Measurements from ENCODE around the gene WIPF1.
A peak's percentile ranks its signal among the peaks of the same experiment; 100 is the strongest.

The WIPF1 gene

GRCh38 chr2:174590928-174591648 is 6.5 kb downstream of the WIPF1 start:
- peaks cover 0 to 4% (median 0%) of the 10 kb centered on the region in 11 experiments; a peak in 2 of 22 replicates for H3K9me3 ChIP-seq (replicated peaks in 1 of 11)
- peak overlapping the region; percentile 67 to 100 (median 92) for H3K4me2 ChIP-seq
- H3K4me1 ChIP-seq: peaks cover 61 to 78% (median 72%) of the 10 kb centered on the region in 10 experiments
- peak overlapping the region; percentile 16 to 100 (median 97); a peak in 21 of 22 replicates for H3K27ac ChIP-seq
- no peak overlapping the region for H3K9ac ChIP-seq
- no peak overlapping the region for H3K4me3 ChIP-seq
- no peaks in the 10 kb centered on the region for H3K27me3 ChIP-seq
- peaks cover 18 to 61% (median 41%) of the 10 kb centered on the region in 11 experiments for H4K20me1 ChIP-seq
- no peak for TF ChIP-seq Cebpa-rat (IDR thresholded peaks at IDR 0.05)
- H3K36me3 ChIP-seq: peaks cover 46 to 67% (median 55%) of the 10 kb centered on the region in 11 experiments

GRCh38 chr2:174590346-174590745 is 7.3 kb downstream of the WIPF1 start:
- Histone ChIP-seq H3K4me2 (peak overlapping the region; percentile 67 to 100 (median 92)), H3K4me3 (no peak overlapping the region), H3K9me3 (replicated peaks in 1 of 11) (peaks cover 0 to 4% (median 0%) of the 10 kb centered on the region in 11 experiments; a peak in 2 of 22 replicates), H3K4me1 (peaks cover 61 to 80% (median 74%) of the 10 kb centered on the region in 10 experiments), H4K20me1 (peaks cover 23 to 69% (median 49%) of the 10 kb centered on the region in 11 experiments), H3K27me3 (no peaks in the 10 kb centered on the region), H3K27ac (peak overlapping the region; percentile 16 to 100 (median 97); a peak in 20 of 22 replicates), H3K9ac (peak overlapping the region in 3 of 11 experiments; percentile 8 to 48 (median 21); a peak in 2 of 22 replicates), H3K36me3 (peaks cover 54 to 74% (median 62%) of the 10 kb centered on the region in 11 experiments)
- no peak for TF ChIP-seq Cebpa-rat (IDR thresholded peaks at IDR 0.05)

GRCh38 chr2:174589334-174589733 is 8.3 kb downstream of the WIPF1 start:
- Histone ChIP-seq H3K36me3 (peaks cover 64 to 85% (median 72%) of the 10 kb centered on the region in 11 experiments), H4K20me1 (peaks cover 23 to 79% (median 59%) of the 10 kb centered on the region in 11 experiments), H3K4me2 (peak overlapping the region; percentile 49 to 100 (median 92)), H3K4me1 (peaks cover 61 to 90% (median 74%) of the 10 kb centered on the region in 10 experiments), H3K9me3 (replicated peaks in 1 of 11) (peaks cover 0 to 4% (median 0%) of the 10 kb centered on the region in 11 experiments; a peak in 2 of 22 replicates), H3K27ac (peak overlapping the region in 10 of 11 experiments; percentile 25 to 99 (median 40); a peak in 19 of 22 replicates), H3K4me3 (no peak overlapping the region), H3K27me3 (no peaks in the 10 kb centered on the region), H3K9ac (peak overlapping the region in 4 of 11 experiments; percentile 8 to 48 (median 40); a peak in 2 of 22 replicates)
- TF ChIP-seq Cebpa-rat (IDR thresholded peaks at IDR 0.05): no peak

GRCh38 chr2:174588463-174588862 is 9.1 kb downstream of the WIPF1 start:
- H3K4me1 ChIP-seq: peaks cover 55 to 98% (median 69%) of the 10 kb centered on the region in 10 experiments
- H3K27ac ChIP-seq: peak overlapping the region in 10 of 11 experiments; percentile 25 to 99 (median 40); a peak in 18 of 22 replicates
- TF ChIP-seq Cebpa-rat (IDR thresholded peaks at IDR 0.05): no peak
- H3K9me3 ChIP-seq (replicated peaks in 1 of 11): peaks cover 0 to 4% (median 0%) of the 10 kb centered on the region in 11 experiments; a peak in 2 of 22 replicates
- H3K27me3 ChIP-seq: no peaks in the 10 kb centered on the region
- peaks cover 73 to 93% (median 81%) of the 10 kb centered on the region in 11 experiments for H3K36me3 ChIP-seq
- H3K4me3 ChIP-seq: no peak overlapping the region
- peaks cover 23 to 88% (median 68%) of the 10 kb centered on the region in 11 experiments for H4K20me1 ChIP-seq
- H3K4me2 ChIP-seq: peak overlapping the region; percentile 49 to 100 (median 92); a peak in 21 of 22 replicates
- peak overlapping the region in 3 of 11 experiments; percentile 27 to 41 (median 39); a peak in 3 of 22 replicates for H3K9ac ChIP-seq

- Histone ChIP-seq H4K20me1 (peaks cover 28 to 97% (median 77%) of the 10 kb centered on the region in 11 experiments), H3K9me3 (replicated peaks in 1 of 11) (peaks cover 0 to 4% (median 0%) of the 10 kb centered on the region in 11 experiments; a peak in 2 of 22 replicates), H3K27ac (peak overlapping the region in 4 of 11 experiments; percentile 9 to 97 (median 39); a peak in 3 of 22 replicates), H3K27me3 (no peaks in the 10 kb centered on the region), H3K9ac (peak overlapping the region in 6 of 11 experiments; percentile 1 to 41 (median 18); a peak in 3 of 22 replicates), H3K36me3 (peaks cover 82 to 100% (median 90%) of the 10 kb centered on the region in 11 experiments), H3K4me1 (peaks cover 52 to 99% (median 64%) of the 10 kb centered on the region in 10 experiments), H3K4me2 (peak overlapping the region in 9 of 11 experiments; percentile 26 to 96 (median 92); a peak in 12 of 22 replicates), H3K4me3 (no peak overlapping the region)
- no peak for TF ChIP-seq Cebpa-rat (IDR thresholded peaks at IDR 0.05)
Observed at GRCh38 chr2:174587579-174587978, 10.0 kb downstream of the WIPF1 start.

GRCh38 chr2:174586418-174587295 is 10.9 kb downstream of the WIPF1 start:
- Histone ChIP-seq H3K4me2 (peak overlapping the region in 6 of 11 experiments; percentile 6 to 96 (median 25); a peak in 9 of 22 replicates), H3K27me3 (no peaks in the 10 kb centered on the region), H3K9me3 (replicated peaks in 1 of 11) (peaks cover 0 to under 1% (median 0%) of the 10 kb centered on the region in 11 experiments; a peak in 2 of 22 replicates), H4K20me1 (peaks cover 28 to 100% (median 86%) of the 10 kb centered on the region in 11 experiments), H3K4me1 (peaks cover 48 to 95% (median 54%) of the 10 kb centered on the region in 10 experiments), H3K4me3 (no peak overlapping the region), H3K9ac (peak overlapping the region in 7 of 11 experiments; percentile 1 to 41 (median 5); a peak in 4 of 22 replicates), H3K36me3 (peaks cover 85 to 100% (median 94%) of the 10 kb centered on the region in 11 experiments), H3K27ac (peak overlapping the region in 10 of 11 experiments; percentile 19 to 55 (median 36); a peak in 15 of 22 replicates)
- no peak for TF ChIP-seq Cebpa-rat (IDR thresholded peaks at IDR 0.05)

- Histone ChIP-seq H3K9ac (peak overlapping the region in 1 of 11 experiments; percentile 41; a peak in 2 of 22 replicates), H3K4me3 (no peak overlapping the region), H3K4me2 (no peak overlapping the region; a peak in 1 of 22 replicates), H3K4me1 (peaks cover 39 to 88% (median 48%) of the 10 kb centered on the region in 10 experiments), H3K36me3 (peaks cover 85 to 100% (median 98%) of the 10 kb centered on the region in 11 experiments), H3K27me3 (no peaks in the 10 kb centered on the region), H4K20me1 (peaks cover 28 to 100% (median 94%) of the 10 kb centered on the region in 11 experiments), H3K27ac (peak overlapping the region in 5 of 11 experiments; percentile 29 to 55 (median 40); a peak in 6 of 22 replicates), H3K9me3 (replicated peaks in 1 of 11) (no peaks in the 10 kb centered on the region)
- TF ChIP-seq Cebpa-rat (IDR thresholded peaks at IDR 0.05): no peak
Observed at GRCh38 chr2:174585657-174586252, 11.8 kb downstream of the WIPF1 start.

All from BLaER1 treated with 17β-estradiol and CSF1 and Interleukin-3, amounts not matched to agents 10 nM and 100 nM (cell line).